GM23338 (cell line): ENCODE data around the gene C8A. TPM values are rescaled to one million over a fixed set of nuclear protein-coding genes. Genes with fewer than 3 reads are reported as not detected.

ENCODE experiments used
- ATAC-seq: fragments of 200-7000 bp; cut with Tn5 transposase; 3 replicates; pipeline ENCODE4 v1.9.1; 2020
- DNase-seq: peaks from one replicate; pipeline ENCODE4 v3.0.0-alpha.2; 2015; ENCODE audit warnings: low spot score
- H2AFZ ChIP-seq: fragments of 200-600 bp; sonication (generic); 2 replicates; pipeline ENCODE4 v1.8.0; 2016; ENCODE audit warnings: antibody characterized with exemption, mild to moderate bottlenecking, moderate library complexity
- H3F3A ChIP-seq: fragments of 200-600 bp; sonication (generic); replicated peaks from 2 replicates; pipeline ENCODE4 v1.8.0; 2017; ENCODE audit warnings: antibody characterized with exemption, mixed run types, low read depth
- H3K27ac ChIP-seq: fragments of 200-600 bp; sonication (generic); 2 replicates; pipeline ENCODE4 v1.6.1; 2016; ENCODE audit warnings: low read depth
- H3K27me3 ChIP-seq: fragments of 200-600 bp; sonication (generic); 2 replicates; pipeline ENCODE4 v1.8.0; 2016; ENCODE audit warnings: mild to moderate bottlenecking, mixed run types, moderate library complexity; ENCODE audit not compliant: insufficient read depth
- H3K36me3 ChIP-seq: fragments of 200-600 bp; sonication (generic); 2 replicates; pipeline ENCODE4 v1.8.0; 2016; ENCODE audit warnings: mild to moderate bottlenecking; ENCODE audit not compliant: insufficient read depth
- H3K4me1 ChIP-seq: fragments of 200-600 bp; sonication (generic); 2 replicates; pipeline ENCODE4 v1.8.0; 2016; ENCODE audit warnings: mild to moderate bottlenecking, moderate library complexity; ENCODE audit not compliant: insufficient read depth
- H3K4me2 ChIP-seq: fragments of 200-600 bp; sonication (generic); 2 replicates; pipeline ENCODE4 v1.7.1; 2017; ENCODE audit warnings: mixed run types
- H3K4me3 ChIP-seq: fragments of 200-600 bp; sonication (generic); 2 replicates; pipeline ENCODE4 v1.6.1; 2016; ENCODE audit warnings: mixed run types
- H3K79me2 ChIP-seq: fragments of 200-600 bp; sonication (generic); replicated peaks from 2 replicates; pipeline ENCODE4 v1.8.0; 2017; ENCODE audit warnings: mild to moderate bottlenecking; ENCODE audit not compliant: insufficient read depth
- H3K9me2 ChIP-seq: fragments of 200-600 bp; sonication (generic); 2 replicates; pipeline ENCODE4 v1.8.0; 2017; ENCODE audit not compliant: insufficient read depth
- H4K20me1 ChIP-seq: fragments of 200-600 bp; sonication (generic); replicated peaks from 2 replicates; pipeline ENCODE4 v1.8.0; 2017; ENCODE audit warnings: mild to moderate bottlenecking; ENCODE audit not compliant: insufficient read depth
- H3K27ac Mint-ChIP-seq: 2 replicates; pipeline ENCODE4 v1.8.0; 2020; ENCODE audit warnings: inconsistent platforms, mild to moderate bottlenecking, moderate library complexity, mixed read lengths
- H3K27me3 Mint-ChIP-seq: 3 replicates; pipeline ENCODE4 v1.8.0; 2022; ENCODE audit warnings: low read depth, mild to moderate bottlenecking, moderate library complexity, mixed read lengths, inconsistent platforms; ENCODE audit not compliant: insufficient read depth, poor library complexity
- H3K36me3 Mint-ChIP-seq: 3 replicates; pipeline ENCODE4 v1.8.0; 2021; ENCODE audit warnings: low read depth, mild to moderate bottlenecking, inconsistent platforms, moderate library complexity, mixed read lengths
- H3K4me1 Mint-ChIP-seq: 3 replicates; pipeline ENCODE4 v1.8.0; 2020; ENCODE audit warnings: mild to moderate bottlenecking, inconsistent platforms, mixed read lengths
- H3K4me3 Mint-ChIP-seq: 3 replicates; pipeline ENCODE4 v1.8.0; 2021; ENCODE audit warnings: moderate library complexity, mild to moderate bottlenecking, inconsistent platforms, mixed read lengths
- H3K9me3 Mint-ChIP-seq: 3 replicates; pipeline ENCODE4 v1.8.0; 2020; ENCODE audit warnings: moderate library complexity, mild to moderate bottlenecking, inconsistent platforms, mixed read lengths
- CREB1 ChIP-seq: fragments of 250-450 bp; sonication (Bioruptor Pico); IDR thresholded peaks from 2 replicates; pipeline ENCODE4 v1.5.0; 2020; ENCODE audit warnings: low read depth, mild to moderate bottlenecking, moderate library complexity
- EZH2phosphoT487 ChIP-seq: fragments of 200-600 bp; sonication (generic); IDR thresholded peaks from one replicate; pipeline ENCODE4 v1.8.1; 2018; ENCODE audit warnings: antibody characterized with exemption; ENCODE audit not compliant: unreplicated experiment
- JUNB ChIP-seq: IDR thresholded peaks from one replicate; pipeline ENCODE4 v1.6.1; 2016; ENCODE audit warnings: antibody characterized with exemption; ENCODE audit not compliant: unreplicated experiment
- NANOG ChIP-seq: IDR thresholded peaks from 2 replicates; pipeline ENCODE4 v1.6.1; 2016; ENCODE audit warnings: antibody characterized with exemption, borderline replicate concordance
- ZNF114 ChIP-seq: fragments of 250-450 bp; sonication (Bioruptor Pico); IDR thresholded peaks from 2 replicates; pipeline ENCODE4 v1.5.0; 2020; ENCODE audit warnings: mild to moderate bottlenecking, moderate library complexity
- polyA plus RNA-seq: library from polyadenylated mRNA; unstranded; fragments of >200 nt; fragmentation: Nextera tagmentation; extraction: Ambion mirVana; gene quantifications from 2 replicates; pipeline ENCODE4 v1.2.1, GENCODE V29; 2016
- total RNA-seq: library from RNA; depleted of rRNA; stranded (reverse); fragments of >200 nt; shearing (Covaris generic); gene quantifications from 2 replicates; pipeline ENCODE4 v1.2.3, GENCODE V29; 2014
- TF ChIP-seq, protein P1 (sequence below), 2 experiments: fragments of 200-600 bp in 1 of 2; sonication (generic) in 1 of 2; conservative IDR thresholded peaks; 2 replicates each; pipeline versions ENCODE4 v1.5.1 to v1.6.1; 2016 to 2017; ENCODE audit warnings: antibody characterized with exemption in 2 of 2, low read depth in 2 of 2, mild to moderate bottlenecking in 2 of 2, moderate library complexity in 1 of 2
- TF ChIP-seq, protein P2 (sequence below): IDR thresholded peaks from one replicate; pipeline ENCODE4 v1.6.1; 2018; ENCODE audit warnings: antibody characterized with exemption; ENCODE audit not compliant: unreplicated experiment
- TF ChIP-seq, protein P3 (sequence below): fragments of 250-450 bp; sonication (Bioruptor Pico); IDR thresholded peaks from 2 replicates; pipeline ENCODE4 v1.5.0; 2020; ENCODE audit warnings: mild to moderate bottlenecking, moderate library complexity

The C8A gene
- total and polyA plus RNA-seq, 2 experiments from 2014 or later = not detected

DNA sequence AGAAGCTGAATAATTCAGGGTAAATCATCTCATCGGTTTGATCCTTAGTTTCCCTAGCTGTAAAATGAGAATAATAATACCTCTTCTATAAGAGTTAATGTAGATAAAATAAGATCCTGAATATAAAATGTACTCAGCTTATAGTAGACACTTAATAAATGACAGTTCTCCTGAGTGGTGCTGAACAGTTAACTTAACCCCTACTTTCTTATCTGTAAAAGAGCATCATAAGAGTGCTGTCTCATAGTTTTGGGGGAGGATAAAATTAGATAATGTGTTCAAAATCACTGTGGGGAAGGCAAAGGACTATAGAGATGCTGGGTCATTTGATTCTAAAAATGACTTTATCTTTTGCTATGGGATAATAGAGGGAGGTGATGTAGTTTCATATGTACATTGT, 593 bp downstream of the C8A start (continued):
- TF ChIP-seq, protein P1, sequence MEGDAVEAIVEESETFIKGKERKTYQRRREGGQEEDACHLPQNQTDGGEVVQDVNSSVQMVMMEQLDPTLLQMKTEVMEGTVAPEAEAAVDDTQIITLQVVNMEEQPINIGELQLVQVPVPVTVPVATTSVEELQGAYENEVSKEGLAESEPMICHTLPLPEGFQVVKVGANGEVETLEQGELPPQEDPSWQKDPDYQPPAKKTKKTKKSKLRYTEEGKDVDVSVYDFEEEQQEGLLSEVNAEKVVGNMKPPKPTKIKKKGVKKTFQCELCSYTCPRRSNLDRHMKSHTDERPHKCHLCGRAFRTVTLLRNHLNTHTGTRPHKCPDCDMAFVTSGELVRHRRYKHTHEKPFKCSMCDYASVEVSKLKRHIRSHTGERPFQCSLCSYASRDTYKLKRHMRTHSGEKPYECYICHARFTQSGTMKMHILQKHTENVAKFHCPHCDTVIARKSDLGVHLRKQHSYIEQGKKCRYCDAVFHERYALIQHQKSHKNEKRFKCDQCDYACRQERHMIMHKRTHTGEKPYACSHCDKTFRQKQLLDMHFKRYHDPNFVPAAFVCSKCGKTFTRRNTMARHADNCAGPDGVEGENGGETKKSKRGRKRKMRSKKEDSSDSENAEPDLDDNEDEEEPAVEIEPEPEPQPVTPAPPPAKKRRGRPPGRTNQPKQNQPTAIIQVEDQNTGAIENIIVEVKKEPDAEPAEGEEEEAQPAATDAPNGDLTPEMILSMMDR (conservative IDR thresholded peaks at IDR 0.05; ENCODE audit: low read depth in 2 of 2) = no peak
- TF ChIP-seq CREB1 (CRISPR knock-in tag) (no peak), JUNB (no peak), ZNF114 (CRISPR knock-in tag) (no peak)
- TF ChIP-seq, protein P2, sequence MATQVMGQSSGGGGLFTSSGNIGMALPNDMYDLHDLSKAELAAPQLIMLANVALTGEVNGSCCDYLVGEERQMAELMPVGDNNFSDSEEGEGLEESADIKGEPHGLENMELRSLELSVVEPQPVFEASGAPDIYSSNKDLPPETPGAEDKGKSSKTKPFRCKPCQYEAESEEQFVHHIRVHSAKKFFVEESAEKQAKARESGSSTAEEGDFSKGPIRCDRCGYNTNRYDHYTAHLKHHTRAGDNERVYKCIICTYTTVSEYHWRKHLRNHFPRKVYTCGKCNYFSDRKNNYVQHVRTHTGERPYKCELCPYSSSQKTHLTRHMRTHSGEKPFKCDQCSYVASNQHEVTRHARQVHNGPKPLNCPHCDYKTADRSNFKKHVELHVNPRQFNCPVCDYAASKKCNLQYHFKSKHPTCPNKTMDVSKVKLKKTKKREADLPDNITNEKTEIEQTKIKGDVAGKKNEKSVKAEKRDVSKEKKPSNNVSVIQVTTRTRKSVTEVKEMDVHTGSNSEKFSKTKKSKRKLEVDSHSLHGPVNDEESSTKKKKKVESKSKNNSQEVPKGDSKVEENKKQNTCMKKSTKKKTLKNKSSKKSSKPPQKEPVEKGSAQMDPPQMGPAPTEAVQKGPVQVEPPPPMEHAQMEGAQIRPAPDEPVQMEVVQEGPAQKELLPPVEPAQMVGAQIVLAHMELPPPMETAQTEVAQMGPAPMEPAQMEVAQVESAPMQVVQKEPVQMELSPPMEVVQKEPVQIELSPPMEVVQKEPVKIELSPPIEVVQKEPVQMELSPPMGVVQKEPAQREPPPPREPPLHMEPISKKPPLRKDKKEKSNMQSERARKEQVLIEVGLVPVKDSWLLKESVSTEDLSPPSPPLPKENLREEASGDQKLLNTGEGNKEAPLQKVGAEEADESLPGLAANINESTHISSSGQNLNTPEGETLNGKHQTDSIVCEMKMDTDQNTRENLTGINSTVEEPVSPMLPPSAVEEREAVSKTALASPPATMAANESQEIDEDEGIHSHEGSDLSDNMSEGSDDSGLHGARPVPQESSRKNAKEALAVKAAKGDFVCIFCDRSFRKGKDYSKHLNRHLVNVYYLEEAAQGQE = no peak

DNA sequence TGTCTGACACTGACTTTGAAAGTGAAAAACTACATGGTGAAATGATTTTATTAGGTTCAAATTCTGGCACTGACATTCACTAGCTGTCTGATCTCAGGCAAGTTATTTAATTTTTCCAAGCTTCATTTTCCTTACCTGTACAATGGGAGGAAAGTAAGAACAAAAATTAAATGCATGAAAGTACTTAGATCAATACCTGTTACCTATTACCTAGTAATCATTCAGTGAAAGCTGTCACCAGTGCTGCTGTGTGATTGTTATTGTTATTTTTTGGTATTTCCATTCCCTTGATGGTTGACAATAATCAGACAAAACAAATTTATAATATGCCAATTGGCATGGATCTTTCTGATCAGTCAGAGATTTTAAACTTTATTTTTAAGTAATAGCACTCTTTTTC, 1.6 kb downstream of the C8A start:
- Mint-ChIP-seq H3K9me3 (no peaks in the 10 kb centered on the region), H3K4me3 (no peak overlapping the region), H3K27me3 (peaks cover 2% of the 10 kb centered on the region), H3K4me1 (no peaks in the 10 kb centered on the region), H3K36me3 (no peaks in the 10 kb centered on the region), H3K27ac (no peak overlapping the region)
- H2AFZ ChIP-seq = no peak overlapping the region
- H3K27ac ChIP-seq = no peak overlapping the region
- H3F3A ChIP-seq = no peaks in the 10 kb centered on the region
- TF ChIP-seq NANOG (no peak), JUNB (no peak), CREB1 (CRISPR knock-in tag) (no peak), EZH2phosphoT487 (no peak)
- no peaks in the 10 kb centered on the region for H3K36me3 ChIP-seq
- H3K4me1 ChIP-seq = no peaks in the 10 kb centered on the region
- no peaks in the 10 kb centered on the region for H4K20me1 ChIP-seq
- H3K9me2 ChIP-seq = peaks cover 2% of the 10 kb centered on the region; the same call in 1 of the 2 replicates
- no peak overlapping the region for H3K4me3 ChIP-seq
- ATAC-seq = no peak
- no peak overlapping the region for H3K4me2 ChIP-seq
- no peaks in the 10 kb centered on the region for H3K27me3 ChIP-seq
- no peaks in the 10 kb centered on the region for H3K79me2 ChIP-seq
- no peak for DNase-seq

DNA sequence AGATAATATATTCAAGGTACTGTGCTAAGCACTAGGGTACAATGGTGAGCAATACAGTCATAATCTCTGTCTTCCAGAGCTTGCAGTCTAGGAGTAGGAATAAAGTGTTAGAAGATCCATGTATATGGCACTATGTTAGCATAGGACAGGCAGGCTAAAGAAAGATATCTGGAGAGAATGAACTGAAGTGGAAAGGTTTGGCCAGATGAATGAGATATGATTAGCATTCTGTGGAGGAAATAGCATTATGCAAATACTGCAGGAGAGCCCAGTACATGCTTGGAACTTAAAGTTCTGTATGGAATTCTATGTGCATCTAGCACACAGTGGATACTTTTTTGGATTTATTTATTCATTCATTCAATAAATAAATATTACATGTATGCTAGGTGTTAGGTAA, 4.7 kb downstream of the C8A start:
- ATAC-seq = no peak
- TF ChIP-seq EZH2phosphoT487 (no peak), ZNF114 (CRISPR knock-in tag) (no peak)
- TF ChIP-seq, protein P3, sequence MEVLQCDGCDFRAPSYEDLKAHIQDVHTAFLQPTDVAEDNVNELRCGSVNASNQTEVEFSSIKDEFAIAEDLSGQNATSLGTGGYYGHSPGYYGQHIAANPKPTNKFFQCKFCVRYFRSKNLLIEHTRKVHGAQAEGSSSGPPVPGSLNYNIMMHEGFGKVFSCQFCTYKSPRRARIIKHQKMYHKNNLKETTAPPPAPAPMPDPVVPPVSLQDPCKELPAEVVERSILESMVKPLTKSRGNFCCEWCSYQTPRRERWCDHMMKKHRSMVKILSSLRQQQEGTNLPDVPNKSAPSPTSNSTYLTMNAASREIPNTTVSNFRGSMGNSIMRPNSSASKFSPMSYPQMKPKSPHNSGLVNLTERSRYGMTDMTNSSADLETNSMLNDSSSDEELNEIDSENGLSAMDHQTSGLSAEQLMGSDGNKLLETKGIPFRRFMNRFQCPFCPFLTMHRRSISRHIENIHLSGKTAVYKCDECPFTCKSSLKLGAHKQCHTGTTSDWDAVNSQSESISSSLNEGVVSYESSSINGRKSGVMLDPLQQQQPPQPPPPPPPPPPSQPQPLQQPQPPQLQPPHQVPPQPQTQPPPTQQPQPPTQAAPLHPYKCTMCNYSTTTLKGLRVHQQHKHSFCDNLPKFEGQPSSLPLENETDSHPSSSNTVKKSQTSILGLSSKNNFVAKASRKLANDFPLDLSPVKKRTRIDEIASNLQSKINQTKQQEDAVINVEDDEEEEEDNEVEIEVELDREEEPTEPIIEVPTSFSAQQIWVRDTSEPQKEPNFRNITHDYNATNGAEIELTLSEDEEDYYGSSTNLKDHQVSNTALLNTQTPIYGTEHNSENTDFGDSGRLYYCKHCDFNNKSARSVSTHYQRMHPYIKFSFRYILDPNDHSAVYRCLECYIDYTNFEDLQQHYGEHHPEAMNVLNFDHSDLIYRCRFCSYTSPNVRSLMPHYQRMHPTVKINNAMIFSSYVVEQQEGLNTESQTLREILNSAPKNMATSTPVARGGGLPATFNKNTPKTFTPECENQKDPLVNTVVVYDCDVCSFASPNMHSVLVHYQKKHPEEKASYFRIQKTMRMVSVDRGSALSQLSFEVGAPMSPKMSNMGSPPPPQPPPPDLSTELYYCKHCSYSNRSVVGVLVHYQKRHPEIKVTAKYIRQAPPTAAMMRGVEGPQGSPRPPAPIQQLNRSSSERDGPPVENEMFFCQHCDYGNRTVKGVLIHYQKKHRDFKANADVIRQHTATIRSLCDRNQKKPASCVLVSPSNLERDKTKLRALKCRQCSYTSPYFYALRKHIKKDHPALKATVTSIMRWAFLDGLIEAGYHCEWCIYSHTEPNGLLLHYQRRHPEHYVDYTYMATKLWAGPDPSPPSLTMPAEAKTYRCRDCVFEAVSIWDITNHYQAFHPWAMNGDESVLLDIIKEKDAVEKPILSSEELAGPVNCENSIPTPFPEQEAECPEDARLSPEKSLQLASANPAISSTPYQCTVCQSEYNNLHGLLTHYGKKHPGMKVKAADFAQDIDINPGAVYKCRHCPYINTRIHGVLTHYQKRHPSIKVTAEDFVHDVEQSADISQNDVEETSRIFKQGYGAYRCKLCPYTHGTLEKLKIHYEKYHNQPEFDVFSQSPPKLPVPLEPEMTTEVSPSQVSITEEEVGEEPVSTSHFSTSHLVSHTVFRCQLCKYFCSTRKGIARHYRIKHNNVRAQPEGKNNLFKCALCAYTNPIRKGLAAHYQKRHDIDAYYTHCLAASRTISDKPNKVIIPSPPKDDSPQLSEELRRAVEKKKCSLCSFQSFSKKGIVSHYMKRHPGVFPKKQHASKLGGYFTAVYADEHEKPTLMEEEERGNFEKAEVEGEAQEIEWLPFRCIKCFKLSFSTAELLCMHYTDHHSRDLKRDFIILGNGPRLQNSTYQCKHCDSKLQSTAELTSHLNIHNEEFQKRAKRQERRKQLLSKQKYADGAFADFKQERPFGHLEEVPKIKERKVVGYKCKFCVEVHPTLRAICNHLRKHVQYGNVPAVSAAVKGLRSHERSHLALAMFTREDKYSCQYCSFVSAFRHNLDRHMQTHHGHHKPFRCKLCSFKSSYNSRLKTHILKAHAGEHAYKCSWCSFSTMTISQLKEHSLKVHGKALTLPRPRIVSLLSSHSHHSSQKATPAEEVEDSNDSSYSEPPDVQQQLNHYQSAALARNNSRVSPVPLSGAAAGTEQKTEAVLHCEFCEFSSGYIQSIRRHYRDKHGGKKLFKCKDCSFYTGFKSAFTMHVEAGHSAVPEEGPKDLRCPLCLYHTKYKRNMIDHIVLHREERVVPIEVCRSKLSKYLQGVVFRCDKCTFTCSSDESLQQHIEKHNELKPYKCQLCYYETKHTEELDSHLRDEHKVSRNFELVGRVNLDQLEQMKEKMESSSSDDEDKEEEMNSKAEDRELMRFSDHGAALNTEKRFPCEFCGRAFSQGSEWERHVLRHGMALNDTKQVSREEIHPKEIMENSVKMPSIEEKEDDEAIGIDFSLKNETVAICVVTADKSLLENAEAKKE (CRISPR knock-in tag) = no peak

More for the DNA sequence above, 4.7 kb downstream of the C8A start:
- H3K36me3 Mint-ChIP-seq = no peaks in the 10 kb centered on the region
- Histone ChIP-seq H3K79me2 (no peaks in the 10 kb centered on the region), H3F3A (no peaks in the 10 kb centered on the region), H3K27ac (no peak overlapping the region), H3K9me2 (no peaks in the 10 kb centered on the region), H2AFZ (no peak overlapping the region), H3K4me2 (no peak overlapping the region), H4K20me1 (no peaks in the 10 kb centered on the region), H3K36me3 (no peaks in the 10 kb centered on the region), H3K4me1 (no peaks in the 10 kb centered on the region), H3K4me3 (no peak overlapping the region), H3K27me3 (no peaks in the 10 kb centered on the region)
- no peak overlapping the region for H3K4me3 Mint-ChIP-seq
- no peaks in the 10 kb centered on the region for H3K4me1 Mint-ChIP-seq
- H3K9me3 Mint-ChIP-seq = no peaks in the 10 kb centered on the region
- H3K27ac Mint-ChIP-seq = no peak overlapping the region
- H3K27me3 Mint-ChIP-seq = peaks cover 4% of the 10 kb centered on the region
- no peak for DNase-seq
